Thymus (tissue), 14 donors: ENCODE data around the gene SLC25A38. TPM values are rescaled to one million over a fixed set of nuclear protein-coding genes. Genes with fewer than 3 reads are reported as not detected.

Experiments used
- DNase-seq, 9 donors: peaks; one replicate each; pipeline ENCODE4 v3.0.0-alpha.2; 2013; ENCODE audit warnings: low spot score in 9 of 9, low read depth in 6 of 9, missing footprints in 1 of 9
- H3K27ac ChIP-seq, 2 donors: one replicate each; pipeline ENCODE4 v1.5.1; 2013; ENCODE audit warnings: control low read depth in 1 of 2, low read depth in 1 of 2, low read length in 1 of 2, mild to moderate bottlenecking in 1 of 2, moderate library complexity in 1 of 2
- H3K27me3 ChIP-seq, 2 donors: one replicate each; pipeline ENCODE4 v1.5.1; 2013; ENCODE audit warnings: low read length in 1 of 2; ENCODE audit not compliant: control insufficient read depth in 2 of 2, insufficient read depth in 1 of 2
- H3K36me3 ChIP-seq, 2 donors: one replicate each; pipeline ENCODE4 v1.5.1; 2013; ENCODE audit warnings: low read length in 1 of 2, mild to moderate bottlenecking in 1 of 2, moderate library complexity in 1 of 2; ENCODE audit not compliant: control insufficient read depth in 2 of 2, insufficient read depth in 2 of 2
- H3K4me1 ChIP-seq, 2 donors: one replicate each; pipeline ENCODE4 v1.5.1; 2013; ENCODE audit warnings: low read length in 2 of 2; ENCODE audit not compliant: control insufficient read depth in 2 of 2, insufficient read depth in 2 of 2
- H3K4me3 ChIP-seq, 2 donors: one replicate each; pipeline ENCODE4 v1.5.1; 2013; ENCODE audit warnings: low read length in 2 of 2, control low read depth in 1 of 2, mild to moderate bottlenecking in 1 of 2
- H3K9me3 ChIP-seq, 2 donors: one replicate each; pipeline ENCODE4 v1.5.1; 2013; ENCODE audit warnings: low read length in 1 of 2, mild to moderate bottlenecking in 1 of 2; ENCODE audit not compliant: control insufficient read depth in 2 of 2, insufficient read depth in 1 of 2
- WGBS: extraction: QIAGEN DNeasy Blood & Tissue Kit; methylation state at CpG from one replicate; pipeline ENCODE4 v1.1.7; 2013; 5-methylcytosine and 5-hydroxymethylcytosine counted together
- long read RNA-seq, 10 donors: transcript quantifications; one replicate each; lab custom pipeline, GENCODE V29; 2026
- polyA plus RNA-seq: library from polyadenylated mRNA; stranded (reverse); fragments of 200-250 nt; gene quantifications from one replicate; pipeline ENCODE4 v1.2.3, GENCODE V29; 2013
- total RNA-seq: library from RNA; stranded (reverse); fragments of 120-200 nt; gene quantifications from one replicate; pipeline ENCODE4 v1.2.4, GENCODE V29; 2013
- donor health status: healthy.

SLC25A38 gene, protein sequence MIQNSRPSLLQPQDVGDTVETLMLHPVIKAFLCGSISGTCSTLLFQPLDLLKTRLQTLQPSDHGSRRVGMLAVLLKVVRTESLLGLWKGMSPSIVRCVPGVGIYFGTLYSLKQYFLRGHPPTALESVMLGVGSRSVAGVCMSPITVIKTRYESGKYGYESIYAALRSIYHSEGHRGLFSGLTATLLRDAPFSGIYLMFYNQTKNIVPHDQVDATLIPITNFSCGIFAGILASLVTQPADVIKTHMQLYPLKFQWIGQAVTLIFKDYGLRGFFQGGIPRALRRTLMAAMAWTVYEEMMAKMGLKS
- 26.3 TPM for total RNA-seq
- 39.6 TPM for polyA plus RNA-seq
- long read RNA-seq, donor 1, result 0 reads
- long read RNA-seq, donor 2, transcript SLC25A38-201 (7 exons, 2,147 nt), result major isoform, 17 of 17 reads
- long read RNA-seq, donor 2, partial matches to known transcripts, result 0 of 17 reads
- long read RNA-seq, donor 2, other reads (novel, unspliced or antisense), result 0 of 17 reads
- long read RNA-seq, donor 3, transcript SLC25A38-201 (7 exons, 2,147 nt), result major isoform, 12 of 12 reads
- long read RNA-seq, donor 3, partial matches to known transcripts, result 0 of 12 reads
- long read RNA-seq, donor 3, other reads (novel, unspliced or antisense), result 0 of 12 reads
- long read RNA-seq, donor 4, transcript SLC25A38-201 (7 exons, 2,147 nt), result major isoform, 6 of 6 reads
- long read RNA-seq, donor 4, partial matches to known transcripts, result 0 of 6 reads
- long read RNA-seq, donor 4, other reads (novel, unspliced or antisense), result 0 of 6 reads
- long read RNA-seq, donor 5, transcript SLC25A38-201 (7 exons, 2,147 nt), result major isoform, 16 of 22 reads
- long read RNA-seq, donor 5, partial matches to known transcripts, result 6 of 22 reads
- long read RNA-seq, donor 5, other reads (novel, unspliced or antisense), result 0 of 22 reads
- long read RNA-seq, donor 6, transcript SLC25A38-201 (7 exons, 2,147 nt), result major isoform, 9 of 9 reads
- long read RNA-seq, donor 6, partial matches to known transcripts, result 0 of 9 reads
- long read RNA-seq, donor 6, other reads (novel, unspliced or antisense), result 0 of 9 reads
- long read RNA-seq, donor 7, transcript SLC25A38-201 (7 exons, 2,147 nt), result major isoform, 14 of 14 reads
- long read RNA-seq, donor 7, partial matches to known transcripts, result 0 of 14 reads
- long read RNA-seq, donor 7, other reads (novel, unspliced or antisense), result 0 of 14 reads
- long read RNA-seq, donor 8, partial matches to known transcripts, result 0 of 3 reads
- long read RNA-seq, donor 8, other reads (novel, unspliced or antisense), result 0 of 3 reads
- long read RNA-seq, donor 9, transcript SLC25A38-201 (7 exons, 2,147 nt), result major isoform, 9 of 9 reads
- long read RNA-seq, donor 9, partial matches to known transcripts, result 0 of 9 reads
- long read RNA-seq, donor 9, other reads (novel, unspliced or antisense), result 0 of 9 reads
- long read RNA-seq, donor 10, transcript SLC25A38-201 (7 exons, 2,147 nt), result major isoform, 10 of 10 reads
- long read RNA-seq, donor 10, partial matches to known transcripts, result 0 of 10 reads
- long read RNA-seq, donor 10, other reads (novel, unspliced or antisense), result 0 of 10 reads

DNA sequence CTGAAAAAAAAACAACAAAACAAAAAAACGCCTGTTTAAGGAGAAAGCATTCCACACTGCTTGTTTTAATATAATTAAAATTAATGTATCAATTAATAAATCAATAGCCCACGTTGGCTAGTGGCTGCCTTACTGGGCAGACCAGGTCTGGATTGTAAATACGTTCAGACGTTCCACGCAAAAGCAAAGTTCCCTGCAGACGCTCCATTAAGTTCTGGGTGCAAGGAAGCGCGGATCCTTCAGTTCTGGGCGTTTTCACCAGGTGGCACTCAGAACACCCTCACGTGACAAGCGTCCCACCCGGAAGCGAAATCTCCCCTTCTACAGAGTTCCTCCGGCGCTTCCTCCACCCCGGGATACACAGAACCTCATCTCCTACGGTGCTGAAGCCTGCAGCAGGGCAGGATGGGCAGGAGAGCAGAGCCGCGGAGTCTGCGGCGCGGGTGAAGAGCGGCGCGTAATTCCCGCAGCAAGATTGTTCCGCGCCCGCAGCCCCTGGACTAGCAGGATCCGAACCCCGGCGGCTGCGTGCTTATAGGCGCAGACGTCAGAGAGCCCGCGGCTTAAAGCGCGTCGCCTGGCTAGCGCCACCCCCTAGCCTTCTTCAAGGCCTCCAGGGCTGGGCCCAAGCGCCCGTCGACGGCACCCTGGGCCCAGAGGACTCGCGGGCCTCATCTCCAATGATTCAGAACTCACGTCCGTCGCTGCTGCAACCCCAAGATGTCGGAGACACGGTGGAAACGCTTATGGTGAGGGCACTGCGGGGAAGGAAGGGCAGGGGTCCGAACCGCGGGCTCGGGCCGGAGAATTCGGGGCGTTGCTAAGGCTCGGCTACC, at the start of gene SLC25A38:
SLC25A38 (plus strand) TSS at position 326 of the 836 bp plus-strand sequence; CDS start at position 681, 355 bp downstream.
- under 1% methylated on average over 62 of the region's 62 CpGs for WGBS
- Histone ChIP-seq H3K36me3 (peaks cover 5 to 9% of the 10 kb centered on the region in 2 donors), H3K27me3 (no peaks in the 10 kb centered on the region), H3K4me1 (peaks cover 19 to 37% of the 10 kb centered on the region in 2 donors), H3K4me3 (peak within 1 kb of the TSS; percentile 52 to 62), H3K27ac (peak within 1 kb of the TSS; percentile 81 to 89), H3K9me3 (no peaks in the 10 kb centered on the region)
- peak; percentile 64 to 92 (median 77) for DNase-seq

DNA sequence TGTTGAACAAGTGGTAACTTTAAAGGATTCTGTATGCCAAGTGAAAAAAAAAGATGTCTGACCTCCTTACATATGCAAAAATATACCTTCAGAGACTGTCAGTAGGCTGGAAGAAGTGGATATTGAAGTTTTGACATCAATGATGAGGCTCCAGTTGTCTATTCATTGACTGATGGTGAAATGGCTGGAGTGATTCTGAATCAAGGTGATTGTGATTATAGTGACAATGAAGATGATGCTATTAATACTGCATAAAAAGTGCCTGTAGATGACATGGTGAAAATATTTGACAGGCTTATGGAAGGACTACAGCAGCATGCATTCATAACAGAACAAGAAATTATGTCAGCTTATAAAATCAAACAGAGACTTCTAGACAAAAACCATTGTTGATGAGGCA, 49.6 kb upstream of the SLC25A38 start:
- no peaks in the 10 kb centered on the region for H3K9me3 ChIP-seq
- DNase-seq, result no peak
- no peaks in the 10 kb centered on the region for H3K27me3 ChIP-seq
- no peaks in the 10 kb centered on the region for H3K36me3 ChIP-seq
- H3K27ac ChIP-seq, result no peak overlapping the region
- H3K4me3 ChIP-seq, result no peak overlapping the region
- H3K4me1 ChIP-seq, result peaks cover 14 to 16% of the 10 kb centered on the region in 2 donors

GRCh38 chr3:39334205-39334604, 49.0 kb upstream of the SLC25A38 start:
- no peak for DNase-seq
- 96% methylated on average over 4 of the region's 4 CpGs for WGBS
- H3K4me1 ChIP-seq, result peaks cover 14 to 16% of the 10 kb centered on the region in 2 donors
- no peaks in the 10 kb centered on the region for H3K27me3 ChIP-seq
- no peak overlapping the region for H3K27ac ChIP-seq
- H3K9me3 ChIP-seq, result no peaks in the 10 kb centered on the region
- no peaks in the 10 kb centered on the region for H3K36me3 ChIP-seq
- H3K4me3 ChIP-seq, result no peak overlapping the region

DNA sequence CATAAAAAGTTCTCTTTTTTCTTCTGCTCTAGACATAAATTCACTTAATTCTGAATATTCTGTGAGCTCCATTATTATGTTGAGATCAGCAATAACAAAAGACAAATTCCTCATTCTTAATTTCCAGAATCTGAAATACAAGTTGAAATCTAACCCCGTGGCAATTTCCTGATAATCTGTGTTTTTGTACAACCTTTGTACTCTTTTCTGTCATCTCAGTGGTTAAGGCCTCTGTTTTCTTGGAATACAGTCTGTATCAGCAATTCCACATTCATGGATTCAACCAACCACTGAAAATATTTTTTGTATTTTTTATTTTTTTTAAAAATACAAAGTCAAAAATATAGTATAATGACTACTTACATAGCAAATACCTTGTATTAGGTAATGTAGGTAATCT, 45.0 kb upstream of the SLC25A38 start:
- Histone ChIP-seq H3K4me1 (peaks cover 0 to 3% of the 10 kb centered on the region in 2 donors), H3K4me3 (no peak overlapping the region), H3K9me3 (no peaks in the 10 kb centered on the region), H3K27ac (no peak overlapping the region), H3K27me3 (no peaks in the 10 kb centered on the region), H3K36me3 (no peaks in the 10 kb centered on the region)
- no peak for DNase-seq
- WGBS, result 95% methylated on average over 1 of the region's 1 CpG

DNA sequence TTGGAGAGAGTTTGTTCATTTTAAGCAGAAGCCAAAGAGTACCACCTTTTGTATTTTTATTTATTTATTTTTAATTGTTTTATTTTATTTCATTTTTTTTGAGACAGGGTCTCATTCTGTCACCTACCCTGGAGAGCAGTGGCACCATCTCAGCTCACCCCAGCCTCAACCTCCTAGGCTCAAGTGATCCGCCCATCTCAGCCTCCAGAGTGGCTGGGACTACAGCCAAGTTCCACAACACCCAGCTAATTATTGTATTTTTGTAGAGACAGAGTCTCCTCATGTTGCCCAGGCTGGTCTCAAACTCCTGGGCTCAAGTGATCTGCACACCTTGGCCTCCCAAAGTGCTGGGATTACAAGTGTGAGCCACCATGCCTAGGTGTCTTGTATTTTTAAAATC, 44.1 kb upstream of the SLC25A38 start:
- no peaks in the 10 kb centered on the region for H3K27me3 ChIP-seq
- H3K27ac ChIP-seq, result no peak overlapping the region
- no peak for DNase-seq
- peaks cover 0 to 3% of the 10 kb centered on the region in 2 donors for H3K4me1 ChIP-seq
- WGBS, result 100% methylated on average over 1 of the region's 1 CpG
- no peaks in the 10 kb centered on the region for H3K9me3 ChIP-seq
- no peaks in the 10 kb centered on the region for H3K36me3 ChIP-seq
- no peak overlapping the region for H3K4me3 ChIP-seq

DNA sequence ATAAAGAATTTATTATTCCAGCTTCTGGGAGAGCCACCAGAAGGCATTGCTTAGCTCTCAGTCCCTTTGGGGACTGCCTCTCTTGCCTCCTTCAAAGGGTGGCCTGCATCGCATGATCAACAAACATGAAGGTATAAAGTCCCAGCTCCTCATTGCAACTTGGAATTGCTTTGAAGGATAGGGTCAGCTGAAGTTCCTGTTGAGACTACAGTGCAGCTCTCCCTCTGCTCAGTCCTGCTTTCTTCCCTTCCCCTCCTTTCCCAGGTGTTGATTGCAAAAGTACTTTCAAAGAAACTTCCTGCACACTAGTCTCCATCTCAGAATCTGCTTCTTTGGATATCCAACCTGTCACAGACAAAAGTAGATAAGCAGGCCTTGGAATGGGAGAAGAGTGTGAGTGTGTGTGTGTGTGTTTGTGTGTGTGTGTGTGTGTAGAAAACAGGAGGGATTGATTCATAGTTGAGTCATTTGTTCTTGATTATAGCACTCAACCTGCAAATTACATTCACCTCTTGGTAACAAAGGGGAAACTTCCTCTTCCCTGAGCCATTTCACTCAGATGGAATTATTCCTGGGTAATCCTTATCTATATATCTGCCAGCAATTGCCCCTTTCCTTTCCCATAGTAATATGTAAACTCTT, 40.0 kb upstream of the SLC25A38 start:
- H3K9me3 ChIP-seq, result no peaks in the 10 kb centered on the region
- peaks cover 7 to 20% of the 10 kb centered on the region in 2 donors for H3K4me1 ChIP-seq
- no peaks in the 10 kb centered on the region for H3K36me3 ChIP-seq
- no peak overlapping the region for H3K27ac ChIP-seq
- no peak for DNase-seq
- no peak overlapping the region for H3K4me3 ChIP-seq
- H3K27me3 ChIP-seq, result no peaks in the 10 kb centered on the region
- WGBS, result 98% methylated on average over 1 of the region's 1 CpG

DNA sequence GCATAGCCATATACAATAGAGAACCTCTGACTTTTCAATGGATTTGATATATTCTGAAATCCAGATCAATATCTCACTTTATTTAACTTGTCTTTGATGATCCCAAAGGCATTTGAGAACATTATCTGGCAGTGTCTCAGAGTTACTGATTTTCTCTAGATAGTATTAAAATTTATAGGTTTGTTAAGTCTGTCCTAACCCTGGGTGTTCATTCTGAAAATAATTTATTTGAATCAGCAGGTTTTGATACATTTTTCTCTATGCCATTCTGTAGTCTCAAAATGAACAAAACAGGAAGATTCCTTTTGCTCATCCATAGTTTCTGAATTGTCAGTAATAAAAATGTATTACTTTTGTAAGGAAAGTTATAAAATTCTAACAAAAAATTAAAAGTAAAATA, 39.4 kb upstream of the SLC25A38 start:
- H3K36me3 ChIP-seq, result no peaks in the 10 kb centered on the region
- DNase-seq, result no peak

More for the DNA sequence above, 39.4 kb upstream of the SLC25A38 start:
- Histone ChIP-seq H3K4me3 (no peak overlapping the region), H3K27me3 (no peaks in the 10 kb centered on the region), H3K9me3 (no peaks in the 10 kb centered on the region), H3K27ac (no peak overlapping the region), H3K4me1 (peaks cover 8 to 22% of the 10 kb centered on the region in 2 donors)
